Measurements from ENCODE around the gene SKAP1.
A peak's percentile ranks its signal among the peaks of the same experiment; 100 is the strongest.

The SKAP1 gene

DNA sequence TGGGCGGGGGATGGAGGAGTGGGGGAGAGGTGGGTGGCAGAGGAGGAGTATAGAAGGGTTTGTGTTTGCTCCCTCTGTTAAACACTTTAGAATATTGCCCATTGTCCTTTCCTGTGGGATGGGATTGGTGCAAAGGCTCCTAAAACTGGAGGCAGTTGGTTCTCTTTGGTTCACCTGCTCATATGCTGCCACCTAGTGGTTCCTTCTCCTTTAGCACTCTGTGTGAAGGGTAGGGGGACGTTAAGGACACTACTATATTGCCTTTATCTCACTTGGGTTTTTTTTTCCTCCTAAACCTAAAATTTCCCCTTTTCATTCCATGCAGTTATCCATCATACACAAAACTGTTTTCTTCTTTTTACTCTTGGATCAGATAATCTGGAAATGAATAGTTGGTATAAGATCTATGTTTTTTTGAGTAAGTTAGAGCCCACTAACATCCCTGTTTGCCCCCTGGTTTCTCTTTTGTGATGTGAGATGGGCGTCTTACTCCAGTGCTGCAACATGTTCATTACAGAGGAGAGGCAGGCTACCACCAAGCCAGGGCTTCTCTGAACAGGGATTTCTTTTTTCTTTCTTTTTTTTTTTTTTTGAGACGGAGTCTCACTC lies 298.7 kb downstream of the SKAP1 start:
- DNase-seq: peak; percentile 67

DNA sequence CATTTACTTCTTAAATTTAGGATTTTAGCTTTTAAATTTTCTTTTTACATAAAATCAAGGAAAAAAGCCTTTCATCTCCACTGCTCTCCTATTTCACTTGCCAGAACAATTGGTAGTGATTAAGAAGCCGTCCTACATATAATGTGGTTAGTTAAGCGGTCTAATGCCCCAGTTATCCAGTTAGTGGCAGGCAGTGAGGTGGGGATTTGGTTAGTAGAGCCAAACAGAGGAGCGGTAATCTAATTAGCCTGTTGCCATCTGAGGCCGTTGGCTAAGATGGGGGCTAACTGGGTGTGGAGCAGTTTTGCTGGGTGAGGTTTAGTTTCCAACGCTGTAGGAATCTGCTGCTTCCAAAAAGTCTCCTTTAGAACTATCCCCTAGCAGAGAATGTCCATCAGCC lies 300.0 kb downstream of the SKAP1 start:
- DNase-seq: no peak

DNA sequence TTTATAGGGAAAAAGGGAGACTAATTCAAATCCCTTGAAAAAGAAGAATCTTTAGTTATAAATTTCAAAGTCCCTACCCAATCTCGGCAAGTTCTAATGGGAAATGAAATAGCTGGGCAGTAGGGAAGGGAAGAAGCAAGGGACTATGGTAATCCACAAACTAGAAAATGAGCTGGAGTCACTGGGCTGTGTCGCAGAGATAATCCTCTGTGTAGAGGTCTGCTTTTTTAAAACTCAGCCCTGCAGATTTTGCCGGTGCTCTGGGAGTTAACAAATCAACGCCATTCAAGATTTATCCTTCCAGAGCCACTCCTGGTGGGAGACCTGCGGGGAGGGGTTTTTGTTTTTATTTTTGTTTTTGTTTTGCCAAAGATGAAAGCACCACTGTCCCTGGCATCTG lies 301.6 kb downstream of the SKAP1 start:
- no peak for DNase-seq

DNA sequence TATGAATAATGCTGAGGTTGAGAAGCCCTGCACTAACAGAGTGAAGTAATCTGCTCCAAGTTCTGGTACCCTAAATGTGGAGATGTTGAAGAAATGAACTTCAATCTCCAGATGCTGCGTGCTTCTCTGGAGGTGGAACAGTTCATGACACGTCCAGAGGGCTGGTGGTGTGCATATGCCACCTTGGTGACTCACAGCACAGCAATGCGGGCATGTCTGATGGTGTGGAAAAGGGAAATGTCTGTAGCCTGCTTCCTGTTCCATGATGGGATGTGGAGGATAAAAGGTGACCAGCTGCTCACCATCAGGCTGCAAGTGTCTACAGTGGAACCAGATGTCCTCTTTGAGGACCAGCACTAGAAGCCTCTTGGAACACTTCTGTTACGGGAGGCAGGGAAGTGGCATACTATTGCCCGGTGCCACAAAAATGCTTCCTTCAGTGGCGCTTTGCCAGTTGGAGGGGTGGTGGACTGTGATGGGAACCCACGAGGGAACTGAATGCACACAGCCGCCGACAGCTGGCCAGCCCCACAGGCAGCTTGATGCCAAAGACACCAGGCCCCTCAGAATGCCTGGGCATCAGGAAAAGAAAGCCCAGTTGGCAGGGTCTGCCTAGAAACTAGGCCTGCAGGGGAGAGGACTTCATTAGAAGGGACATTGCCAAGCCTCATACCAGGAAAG lies 302.5 kb downstream of the SKAP1 start:
- DNase-seq: no peak

DNA sequence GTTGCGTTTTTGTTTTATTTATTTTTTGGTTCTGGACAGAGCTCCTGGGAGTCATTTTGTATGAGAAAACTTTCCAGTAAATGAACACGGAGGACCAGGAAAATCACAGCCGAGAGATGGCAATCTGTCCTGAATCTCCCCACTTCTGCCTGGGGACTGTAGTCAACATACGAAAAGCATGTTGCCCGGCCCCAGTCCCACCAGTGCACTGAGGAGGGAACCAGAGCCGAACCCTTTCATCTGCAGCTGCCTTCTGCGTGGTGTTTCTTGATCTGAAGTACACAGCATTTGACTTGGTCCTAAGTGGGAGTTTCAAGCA lies 303.5 kb downstream of the SKAP1 start:
- DNase-seq: no peak

DNA sequence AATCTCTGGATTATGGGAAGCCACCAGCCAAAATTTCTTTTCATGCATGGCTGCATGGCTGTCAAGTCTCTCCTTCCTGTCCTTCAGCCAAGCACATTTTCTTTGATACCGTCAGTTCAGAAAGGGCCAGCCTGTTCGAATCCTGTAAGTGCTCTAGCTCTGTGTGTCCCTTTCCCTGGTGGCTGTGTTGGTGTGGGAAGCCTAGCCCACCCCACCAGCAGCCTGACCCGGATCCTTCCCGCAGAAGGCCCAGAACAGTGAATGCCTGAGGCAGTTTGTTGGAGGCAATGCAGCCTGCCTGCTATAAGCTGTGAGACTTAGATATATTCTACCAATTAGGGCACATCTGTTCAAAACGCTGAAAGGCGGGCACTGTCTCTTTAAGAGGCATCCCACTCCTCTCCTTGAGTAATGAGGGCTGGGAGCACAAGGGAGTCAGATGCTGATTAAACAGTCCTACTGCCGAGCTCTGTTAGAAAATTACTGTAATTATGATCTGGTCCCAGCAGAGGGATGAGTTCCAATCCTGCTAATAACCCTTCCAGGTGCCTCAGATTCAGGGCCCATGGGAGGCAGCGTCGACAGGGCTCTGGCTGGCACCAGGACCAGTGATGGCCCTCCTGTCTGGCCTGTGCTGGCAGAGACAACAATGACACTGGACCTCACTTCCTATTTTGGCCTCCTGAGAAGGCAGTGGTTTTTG lies 304.0 kb downstream of the SKAP1 start:
- DNase-seq: no peak

DNA sequence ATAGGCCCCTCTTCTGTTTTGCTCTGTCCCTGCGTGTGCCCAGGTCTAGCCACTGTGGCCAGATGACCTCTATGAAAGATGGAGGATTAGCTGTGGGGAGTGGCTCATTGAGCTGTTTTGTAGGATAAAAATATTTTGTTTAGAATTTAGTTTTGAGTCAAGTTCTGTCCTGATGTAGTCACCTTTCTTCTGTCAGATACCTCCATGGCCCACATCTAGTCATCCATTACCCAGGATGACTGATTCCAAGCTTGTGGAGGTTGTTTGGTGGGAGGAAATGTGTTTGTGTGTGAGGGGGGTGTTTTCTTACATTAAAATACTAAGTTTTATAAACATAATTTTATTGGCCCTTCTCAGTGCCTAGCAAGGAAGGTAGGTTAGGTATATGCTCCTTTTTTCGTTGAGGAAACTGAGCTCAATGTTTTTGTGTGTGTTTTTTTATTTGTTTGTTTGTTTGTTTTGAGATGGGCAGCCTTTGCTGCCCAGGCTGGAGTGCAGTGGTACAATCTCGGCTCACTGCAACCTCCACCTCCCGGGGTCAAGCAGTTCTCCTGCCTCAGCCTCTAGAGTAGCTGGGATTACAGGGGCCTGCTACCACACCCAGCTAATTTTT lies 306.1 kb downstream of the SKAP1 start:
- DNase-seq: no peak

DNA sequence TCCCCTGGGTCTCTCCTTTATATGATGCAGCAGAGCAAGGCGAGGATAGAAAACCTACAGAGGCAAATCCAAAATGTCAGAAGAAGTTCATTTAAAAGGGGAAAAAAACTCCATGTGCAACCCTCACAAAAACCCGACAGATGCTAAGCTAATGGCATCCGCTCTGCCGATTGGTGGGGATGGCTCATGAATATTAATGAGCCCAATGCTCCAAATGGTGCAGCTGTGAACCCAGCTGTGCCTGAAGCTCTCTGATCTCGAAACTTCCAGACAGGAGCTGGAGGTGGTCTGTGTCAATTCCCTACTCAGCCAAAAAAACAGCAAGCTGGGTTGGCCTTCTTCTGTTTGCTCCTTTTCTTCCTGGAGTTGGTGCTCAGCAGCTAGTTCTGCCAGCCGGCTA lies 306.9 kb downstream of the SKAP1 start:
- no peak for DNase-seq

DNA sequence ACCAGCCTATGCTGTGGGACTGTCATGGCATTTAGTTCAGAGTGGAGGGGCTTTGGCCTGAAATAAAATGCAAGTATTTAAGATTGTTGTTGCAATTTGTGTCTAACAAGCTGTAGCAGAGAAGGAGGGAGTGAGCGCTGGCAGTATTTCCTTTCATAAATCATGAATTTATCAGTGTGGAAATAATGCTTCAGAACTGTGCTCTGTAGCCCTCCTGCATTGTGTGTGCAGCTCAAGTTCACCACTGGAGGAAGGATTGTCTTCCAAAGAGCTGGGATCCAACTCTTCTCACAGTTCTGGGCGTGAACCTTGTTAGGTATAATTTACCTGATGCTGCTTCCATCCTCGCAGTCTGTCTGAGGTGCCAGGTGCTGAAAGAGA lies 307.4 kb downstream of the SKAP1 start:
- no peak for DNase-seq

DNA sequence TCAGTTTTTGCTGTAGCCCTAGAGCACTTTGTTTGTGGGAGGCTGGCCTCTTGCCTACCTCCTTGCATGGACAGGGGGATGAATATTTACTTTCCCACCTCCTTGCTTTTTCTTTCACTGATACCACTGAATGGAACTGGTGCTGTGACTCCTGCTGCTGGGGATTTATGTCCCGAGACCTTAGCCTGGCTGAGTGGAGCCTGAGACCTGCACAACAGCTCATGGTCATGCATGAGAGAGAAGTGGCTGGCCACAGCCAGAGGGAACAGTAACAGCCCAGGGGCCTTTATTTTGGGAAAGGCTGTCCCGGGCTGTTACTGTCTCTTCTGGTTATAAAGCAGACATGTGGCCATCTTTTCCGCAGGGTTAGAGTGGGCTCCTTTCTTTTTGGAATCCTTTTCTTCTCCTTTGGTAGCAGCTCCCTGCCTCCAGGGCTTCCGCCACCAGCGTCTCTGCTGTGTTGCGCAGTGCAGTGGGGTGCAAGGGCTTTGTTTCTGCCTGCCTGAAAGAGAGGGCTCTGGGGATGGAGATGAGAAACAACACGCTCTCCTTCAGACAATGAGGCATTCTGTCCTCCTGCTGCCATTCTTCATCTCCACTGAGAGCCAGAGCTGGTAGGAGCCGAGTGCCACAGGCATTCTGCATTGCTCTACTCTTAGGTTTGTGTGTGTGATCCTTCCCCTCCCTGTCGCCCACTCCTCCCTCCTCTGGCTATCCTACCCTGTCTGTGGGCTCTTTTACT lies 307.9 kb downstream of the SKAP1 start:
- no peak for DNase-seq

DNA sequence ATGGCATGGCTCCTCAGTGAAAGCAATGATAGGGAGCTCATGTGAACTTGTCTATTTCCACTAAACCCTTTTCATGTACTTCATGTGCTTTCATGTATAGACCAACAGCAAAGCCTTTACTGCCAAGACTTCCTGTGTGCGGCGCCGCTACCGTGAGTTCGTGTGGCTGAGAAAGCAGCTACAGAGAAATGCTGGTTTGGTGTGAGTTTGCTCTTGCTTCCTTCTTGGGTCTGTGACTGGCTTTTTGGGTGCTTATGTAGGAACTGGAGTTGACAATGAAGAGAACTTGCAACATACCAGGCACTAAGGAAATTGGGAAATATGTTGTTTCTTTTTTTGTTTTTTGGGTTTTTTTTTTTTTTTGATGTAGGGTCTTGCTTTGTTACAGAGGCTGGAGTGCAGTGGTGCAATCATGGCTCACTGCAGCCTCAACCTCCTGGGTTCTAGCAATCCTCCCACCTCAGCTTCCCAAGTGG lies 316.8 kb downstream of the SKAP1 start:
- no peak for DNase-seq

DNA sequence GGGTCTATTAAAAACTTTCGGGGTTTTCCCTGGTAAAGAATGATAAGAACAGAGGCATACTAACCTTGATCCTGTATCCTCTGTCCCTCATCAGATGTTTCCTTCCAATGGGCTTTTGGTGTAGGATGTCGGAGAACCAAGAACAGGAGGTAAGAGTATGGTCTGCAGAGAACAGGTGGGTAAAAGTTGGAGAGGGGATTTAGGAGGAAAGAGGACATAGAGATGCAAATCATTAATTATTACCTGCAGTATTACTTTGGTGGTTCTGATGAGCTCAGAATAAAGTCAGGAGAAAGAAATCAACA lies 318.1 kb downstream of the SKAP1 start:
- no peak for DNase-seq

DNA sequence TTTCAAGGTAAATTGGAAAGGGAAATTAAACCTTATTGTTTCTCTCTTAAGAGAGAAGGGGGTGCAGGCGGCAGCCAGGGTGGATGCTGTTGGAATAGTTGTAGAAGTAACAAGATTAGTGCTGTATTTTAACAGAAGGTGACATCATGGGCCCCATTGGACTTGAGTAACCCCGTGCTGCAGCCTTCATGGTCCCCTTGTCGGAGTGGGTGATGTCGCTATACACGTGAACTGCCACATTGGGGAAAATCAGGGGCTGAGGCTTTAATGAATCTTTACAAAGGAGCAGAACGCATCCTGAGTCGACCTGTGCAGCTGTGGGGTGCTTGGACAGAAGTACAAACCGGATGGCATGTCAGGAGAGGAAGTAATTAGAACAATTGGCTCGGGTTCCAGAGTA lies 319.3 kb downstream of the SKAP1 start:
- no peak for DNase-seq

DNA sequence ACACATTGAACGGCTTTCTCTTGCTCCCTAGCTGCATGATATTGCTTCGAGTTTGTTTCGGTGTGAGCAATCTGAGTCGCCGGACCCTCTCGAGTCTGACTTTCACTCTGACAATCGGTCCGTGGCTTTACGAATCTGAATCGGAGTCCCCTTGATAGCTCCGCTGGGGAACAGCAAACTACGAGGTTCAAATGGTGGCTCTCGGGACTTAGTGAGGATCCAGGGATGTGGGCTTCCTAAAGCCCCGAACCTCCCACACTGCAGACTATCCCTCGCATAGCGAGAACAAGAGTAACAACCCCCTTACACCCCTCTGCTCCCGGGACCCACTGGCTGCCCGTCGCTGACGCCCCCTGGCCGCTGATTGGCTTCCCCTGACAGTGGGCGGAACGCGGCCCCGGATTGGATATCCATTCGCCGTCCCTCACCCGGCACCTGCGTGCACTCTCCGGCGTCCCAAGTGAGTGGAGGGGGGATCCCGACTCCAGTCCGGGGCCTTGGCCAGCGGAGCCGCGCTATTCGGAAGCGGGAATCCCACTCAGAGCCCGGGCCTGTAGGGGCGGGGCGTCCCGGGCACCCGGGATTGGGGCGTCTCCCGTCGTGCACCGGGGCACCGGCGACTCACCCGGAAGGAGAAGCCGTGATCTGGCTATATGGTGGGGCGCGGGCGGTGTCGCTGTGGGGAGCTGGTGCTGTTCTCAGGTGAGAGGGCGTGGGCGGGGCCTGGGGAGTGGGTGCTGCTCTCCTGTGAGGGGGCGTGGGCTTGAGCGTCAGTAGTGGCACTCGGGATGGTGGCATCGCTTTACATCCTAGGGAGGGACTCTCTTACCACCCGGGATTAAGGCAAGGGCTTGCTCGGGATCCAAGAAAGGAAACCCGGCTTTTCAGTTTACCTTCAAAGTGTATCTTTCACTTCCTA lies 322.6 kb downstream of the SKAP1 start, which contains the start of gene SNX11:
SNX11 (plus strand) TSS at position 630 of the 919 bp plus-strand sequence. CDS start 4,278 bp downstream, outside the sequence.
- DNase-seq: peak; percentile 72

DNA sequence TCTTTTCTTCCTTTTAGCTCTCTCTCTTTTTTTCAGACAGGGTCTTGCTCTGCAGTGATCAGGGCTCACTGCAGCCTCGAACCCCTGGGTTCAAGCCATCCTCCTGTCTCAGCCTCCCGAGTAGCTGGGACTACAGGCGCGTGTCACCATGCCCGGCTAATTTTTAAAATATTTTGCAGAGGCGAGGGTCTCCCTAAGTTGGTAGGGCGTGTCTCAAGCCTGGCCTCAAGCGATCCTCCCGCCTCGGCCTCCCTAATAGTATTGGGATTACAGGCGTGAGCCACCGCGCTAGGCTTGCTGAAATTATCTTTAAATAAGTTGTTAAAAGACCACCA lies 323.2 kb downstream of the SKAP1 start:
- DNase-seq: no peak

DNA sequence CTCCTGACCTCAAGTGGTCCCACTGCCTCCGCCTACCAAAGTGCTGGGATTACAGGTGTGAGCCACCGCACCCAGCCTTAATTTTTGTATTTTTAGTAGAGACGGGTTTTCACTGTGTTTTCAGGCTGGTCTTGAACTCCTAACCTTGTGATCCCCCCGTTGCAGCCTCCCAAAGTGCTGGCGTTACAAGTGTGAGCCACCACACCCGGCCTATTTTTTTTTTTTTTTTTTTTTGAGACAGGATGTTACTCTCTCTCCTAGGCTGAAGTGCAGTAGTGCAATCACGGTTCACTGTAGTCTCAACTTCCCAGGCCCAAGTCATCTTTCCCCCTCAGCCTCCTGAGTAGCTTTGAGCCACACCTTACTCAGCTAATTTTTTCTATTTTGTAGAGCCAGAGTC lies 325.6 kb downstream of the SKAP1 start:
- no peak for DNase-seq

DNA sequence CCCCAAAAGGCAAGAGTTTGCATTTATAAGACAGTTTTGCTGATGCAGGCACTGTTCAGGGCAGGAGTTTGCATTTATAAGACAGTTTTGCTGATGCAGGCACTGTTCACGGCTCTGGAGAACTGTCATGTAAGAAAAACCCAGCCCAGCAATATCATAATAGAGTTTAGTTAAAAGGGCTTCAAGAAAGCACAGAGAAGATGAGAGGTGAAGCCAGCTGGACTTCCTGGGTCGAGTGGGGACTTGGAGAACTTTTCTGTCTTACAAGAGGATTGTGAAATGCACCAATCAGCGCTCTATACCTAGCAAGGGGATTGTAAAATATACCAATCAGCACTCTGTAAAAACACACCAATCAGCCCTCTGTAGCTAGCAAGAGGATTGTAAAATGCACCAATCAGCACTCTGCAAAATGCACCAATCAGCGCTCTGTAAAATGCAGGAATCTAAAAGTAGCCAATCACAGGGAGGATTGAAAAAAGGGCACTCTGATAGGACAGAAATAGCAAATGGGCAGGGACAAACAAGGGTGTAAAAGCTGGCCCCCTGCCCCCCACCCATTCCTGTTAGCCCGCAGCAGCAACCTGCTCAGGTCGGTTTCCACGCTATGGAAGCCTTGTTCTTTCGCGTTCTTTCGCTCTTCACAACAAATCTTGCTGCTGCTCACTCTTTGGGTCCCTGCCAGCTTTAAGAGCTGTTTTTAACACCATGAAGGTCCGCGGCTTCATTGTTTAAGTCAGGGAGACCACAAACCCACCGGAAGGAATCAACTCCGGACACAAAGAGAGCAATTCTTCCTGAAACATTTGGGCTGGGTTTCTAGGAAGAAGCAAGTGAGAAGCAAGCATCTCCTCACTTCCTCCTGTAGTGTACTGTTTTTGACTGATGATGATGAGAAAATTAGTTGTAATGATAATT lies 327.0 kb downstream of the SKAP1 start:
- DNase-seq: no peak

DNA sequence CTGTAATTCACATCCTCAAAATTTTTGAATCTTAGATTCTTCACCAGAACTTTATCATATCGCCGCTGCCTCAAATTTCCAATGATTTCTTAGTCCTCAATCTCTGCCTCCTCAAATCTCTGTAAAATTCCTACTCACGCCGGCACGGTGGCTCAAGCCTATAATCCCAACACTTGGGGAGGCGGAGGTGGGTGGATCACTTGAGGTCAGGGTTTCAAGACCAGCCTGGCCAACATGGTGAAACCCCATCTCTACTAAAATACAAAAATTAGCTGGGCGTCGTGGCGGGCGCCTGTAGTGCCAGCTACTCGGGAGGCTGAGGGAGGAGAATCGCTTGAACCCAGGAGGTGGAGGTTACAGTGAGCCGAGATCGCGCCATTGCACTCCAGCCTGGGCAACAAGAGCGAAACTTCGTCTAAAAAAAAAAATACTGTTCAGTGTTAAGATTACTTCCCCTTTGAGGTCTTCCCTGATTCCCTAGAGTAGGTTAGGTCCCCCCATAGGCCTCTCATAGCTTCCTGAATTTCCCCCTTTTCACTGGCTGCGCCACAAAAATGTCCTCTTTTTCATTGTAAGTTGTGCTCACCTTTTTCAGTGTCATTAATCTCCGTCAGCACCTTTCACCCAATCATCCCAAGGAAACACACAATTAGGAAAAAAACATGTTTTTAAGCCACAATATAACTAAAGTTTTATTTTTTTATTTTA lies 327.8 kb downstream of the SKAP1 start:
- no peak for DNase-seq

DNA sequence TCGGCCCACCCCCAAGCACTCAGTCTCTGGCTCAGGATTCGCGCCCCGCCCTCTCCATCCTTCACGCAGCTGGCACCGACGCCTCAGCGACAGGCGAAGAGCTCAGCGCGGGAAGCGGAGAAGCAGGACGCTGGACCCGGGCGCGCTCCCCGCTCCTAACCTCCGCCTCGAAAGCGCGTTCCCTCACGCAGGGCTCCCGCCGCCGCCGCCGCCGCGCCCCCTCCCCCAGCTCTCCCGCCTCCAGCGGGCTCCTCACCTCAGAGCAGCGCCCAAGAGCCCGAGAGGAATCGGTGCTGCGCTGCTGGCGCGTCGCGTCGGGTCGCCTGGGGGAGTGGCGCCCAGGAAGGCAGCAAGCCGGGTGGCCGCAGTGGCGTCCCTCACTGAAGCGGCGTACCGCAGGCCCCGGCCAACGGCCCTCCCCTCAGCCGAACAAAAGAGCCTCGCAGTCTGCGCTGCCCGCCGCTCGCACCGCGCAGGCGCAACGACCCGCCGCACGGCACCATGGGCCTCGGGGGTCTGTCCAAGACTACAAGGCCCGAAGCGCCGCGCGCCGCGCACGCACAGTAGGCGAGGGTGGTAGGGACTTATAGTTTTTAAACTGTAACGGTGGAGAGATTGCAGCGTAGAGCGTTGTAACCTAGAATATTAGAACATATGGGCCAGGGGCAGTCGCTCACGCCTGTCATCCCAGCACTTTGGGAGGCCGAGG lies 328.8 kb downstream of the SKAP1 start, which contains the start of gene CBX1:
CBX1 (minus strand) TSS at position 467 of the 709 bp plus-strand sequence. CDS start 24,474 bp downstream, outside the sequence.
- DNase-seq: peak; percentile 84

DNA sequence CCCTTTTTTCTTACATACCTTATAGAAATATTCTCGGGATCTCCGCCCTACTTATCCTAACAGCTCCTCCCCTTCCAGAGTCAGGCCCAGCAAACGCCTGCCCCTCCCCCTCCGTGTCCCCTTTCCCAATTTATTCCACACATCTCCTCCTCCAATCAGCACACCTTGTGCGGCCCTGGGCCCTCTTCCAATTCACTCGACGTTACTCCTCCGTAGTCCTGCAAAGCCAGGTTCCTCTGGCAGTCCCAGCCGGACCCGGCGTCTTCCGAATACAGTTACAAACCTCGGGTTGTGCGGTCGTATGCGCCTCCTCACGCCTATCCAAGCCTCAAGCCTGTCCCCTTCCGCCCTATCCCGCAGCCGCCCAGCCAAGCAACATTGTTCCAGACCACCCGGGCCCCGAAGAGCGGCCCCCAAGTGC lies 329.4 kb downstream of the SKAP1 start:
- DNase-seq: no peak
